D721Med (cell line): ENCODE results near the gene L3MBTL1.

Experiments
- DNase-seq: peaks from one replicate; pipeline ENCODE4 v3.0.0; 2011; ENCODE audit warnings: low spot score; ENCODE audit not compliant: insufficient read length
- FAIRE-seq: peaks from 2 replicates; lab custom pipeline; 2011; peaks lifted over from hg19 to GRCh38; lab: Jason Lieb, UNC
- TF ChIP-seq, protein P1 (sequence below): IDR thresholded peaks from 2 replicates; pipeline ENCODE4 v1.5.1; 2012; ENCODE audit warnings: mild to moderate bottlenecking, control low read depth; ENCODE audit not compliant: insufficient read depth; ENCODE audit errors: missing control alignments

The L3MBTL1 gene

DNA sequence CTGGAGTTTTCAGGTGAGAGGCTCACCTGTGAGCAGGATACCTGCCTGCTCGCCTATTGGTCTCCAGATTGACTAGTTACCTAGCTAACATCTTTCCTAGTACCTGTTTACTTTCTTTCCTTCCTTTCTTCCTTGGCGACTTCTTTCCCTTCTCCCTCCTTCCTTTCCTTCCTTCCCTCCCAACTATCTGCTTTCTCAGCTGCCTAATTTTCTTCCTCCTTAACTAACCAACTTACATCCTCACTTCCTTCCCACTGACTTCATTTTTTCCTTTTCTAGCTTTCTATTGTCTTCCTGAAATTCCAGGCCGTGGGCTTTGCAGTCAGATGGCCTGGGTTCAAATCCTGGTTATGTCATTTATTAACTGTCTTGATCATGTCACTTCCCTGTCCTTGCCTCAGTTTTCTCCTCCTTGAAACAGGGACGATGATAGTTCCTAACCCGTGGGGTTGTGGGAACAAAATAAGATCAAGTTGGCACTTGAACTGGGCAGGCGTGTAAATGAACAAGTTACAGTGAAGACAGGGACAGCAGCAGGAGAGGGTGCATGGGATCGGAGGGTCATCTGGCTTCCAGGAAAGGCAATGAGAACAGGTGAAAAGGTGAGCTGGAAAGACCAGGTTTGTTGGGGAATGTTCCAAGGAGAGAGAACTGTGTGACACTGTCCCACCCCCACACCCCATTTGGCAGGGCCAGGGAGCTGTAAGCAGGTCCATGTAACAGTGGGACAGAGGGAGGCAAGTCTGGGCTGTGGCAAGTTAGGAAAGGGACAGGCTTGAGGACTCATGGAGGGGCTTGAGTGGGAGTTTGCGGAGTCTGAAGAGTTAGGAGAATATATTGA is 51.9 kb downstream of the L3MBTL1 start:
- FAIRE-seq (no peak), DNase-seq (no peak)
- TF ChIP-seq, protein P1, sequence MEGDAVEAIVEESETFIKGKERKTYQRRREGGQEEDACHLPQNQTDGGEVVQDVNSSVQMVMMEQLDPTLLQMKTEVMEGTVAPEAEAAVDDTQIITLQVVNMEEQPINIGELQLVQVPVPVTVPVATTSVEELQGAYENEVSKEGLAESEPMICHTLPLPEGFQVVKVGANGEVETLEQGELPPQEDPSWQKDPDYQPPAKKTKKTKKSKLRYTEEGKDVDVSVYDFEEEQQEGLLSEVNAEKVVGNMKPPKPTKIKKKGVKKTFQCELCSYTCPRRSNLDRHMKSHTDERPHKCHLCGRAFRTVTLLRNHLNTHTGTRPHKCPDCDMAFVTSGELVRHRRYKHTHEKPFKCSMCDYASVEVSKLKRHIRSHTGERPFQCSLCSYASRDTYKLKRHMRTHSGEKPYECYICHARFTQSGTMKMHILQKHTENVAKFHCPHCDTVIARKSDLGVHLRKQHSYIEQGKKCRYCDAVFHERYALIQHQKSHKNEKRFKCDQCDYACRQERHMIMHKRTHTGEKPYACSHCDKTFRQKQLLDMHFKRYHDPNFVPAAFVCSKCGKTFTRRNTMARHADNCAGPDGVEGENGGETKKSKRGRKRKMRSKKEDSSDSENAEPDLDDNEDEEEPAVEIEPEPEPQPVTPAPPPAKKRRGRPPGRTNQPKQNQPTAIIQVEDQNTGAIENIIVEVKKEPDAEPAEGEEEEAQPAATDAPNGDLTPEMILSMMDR = no peak

DNA sequence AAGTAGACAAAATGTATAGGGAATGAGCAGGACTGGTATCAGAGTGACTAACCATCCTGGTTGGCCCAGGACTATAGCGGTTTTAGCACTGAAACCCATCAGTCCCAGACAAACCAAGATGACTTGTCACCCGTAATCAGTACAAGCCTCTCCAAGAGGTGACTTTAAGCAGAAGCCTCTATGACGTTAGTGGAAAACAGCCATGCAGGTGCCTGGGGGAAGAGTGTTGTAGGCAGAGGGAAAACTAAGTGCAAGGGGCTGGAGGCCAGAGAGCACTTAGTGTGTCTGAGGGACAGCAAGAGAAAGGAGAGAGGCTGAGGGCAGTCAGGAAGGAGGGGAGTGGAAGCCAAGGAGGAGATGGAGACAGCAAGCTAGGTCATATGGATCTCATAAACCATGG is 53.5 kb downstream of the L3MBTL1 start:
- no peak for DNase-seq
- TF ChIP-seq, protein P1 = no peak
- no peak for FAIRE-seq

DNA sequence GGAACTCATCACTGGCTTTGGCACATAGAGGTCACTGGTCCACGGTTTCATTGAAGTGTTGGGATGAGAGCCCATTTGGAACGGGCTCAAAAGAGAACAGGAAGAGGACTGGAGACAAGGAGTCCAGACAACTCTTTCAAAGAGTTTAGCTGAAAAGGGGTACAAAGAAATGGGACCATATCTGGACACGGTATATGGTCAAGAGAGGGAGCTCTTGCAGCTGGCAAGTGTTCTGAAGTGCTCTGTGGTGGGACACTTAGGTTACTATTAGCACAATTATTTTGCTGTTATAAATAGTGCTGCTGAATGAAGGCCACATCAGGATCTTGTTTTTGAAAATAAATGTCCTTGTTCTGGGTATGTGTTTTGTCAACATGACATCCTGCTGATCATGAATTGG is 55.9 kb downstream of the L3MBTL1 start:
- TF ChIP-seq, protein P1 = no peak
- DNase-seq = no peak
- no peak for FAIRE-seq

DNA sequence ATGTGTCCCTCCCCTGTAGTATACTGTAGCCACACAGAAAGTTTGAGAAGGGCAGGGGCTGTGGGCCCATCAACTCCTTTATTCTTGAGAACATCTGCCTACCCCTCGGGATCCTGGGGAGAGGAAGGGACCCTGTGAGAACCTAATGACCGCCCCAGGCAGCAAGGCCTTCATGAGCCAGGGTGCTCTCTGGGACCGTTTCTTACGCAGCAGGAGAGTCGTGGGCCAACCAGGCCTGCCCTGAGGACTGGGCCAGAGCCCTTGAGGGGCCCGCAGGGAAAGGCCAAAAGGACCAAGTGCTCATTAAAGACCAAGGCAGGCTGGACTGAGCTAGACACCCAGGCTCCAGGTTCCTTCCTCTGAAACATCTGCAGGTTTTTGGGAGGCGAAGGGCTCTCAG is 56.5 kb downstream of the L3MBTL1 start:
- TF ChIP-seq, protein P1 = no peak
- DNase-seq (no peak), FAIRE-seq (no peak)

DNA sequence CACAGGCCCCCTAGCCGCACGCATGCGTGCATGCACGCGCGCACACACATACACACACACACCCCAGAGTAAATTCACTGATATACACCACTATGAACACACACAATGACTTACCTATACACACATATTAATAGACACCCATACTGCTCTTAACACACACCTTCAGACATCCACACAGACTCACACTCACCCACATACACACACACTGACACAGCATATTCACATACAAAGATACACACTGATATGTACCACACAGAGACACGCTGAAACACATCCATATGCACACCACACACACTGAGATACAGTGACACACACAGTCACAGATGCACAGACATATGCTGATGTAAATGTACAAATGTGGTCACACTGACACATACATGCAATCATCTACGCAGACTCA is 57.0 kb downstream of the L3MBTL1 start:
- no peak for DNase-seq
- FAIRE-seq = no peak
- TF ChIP-seq, protein P1 = no peak

DNA sequence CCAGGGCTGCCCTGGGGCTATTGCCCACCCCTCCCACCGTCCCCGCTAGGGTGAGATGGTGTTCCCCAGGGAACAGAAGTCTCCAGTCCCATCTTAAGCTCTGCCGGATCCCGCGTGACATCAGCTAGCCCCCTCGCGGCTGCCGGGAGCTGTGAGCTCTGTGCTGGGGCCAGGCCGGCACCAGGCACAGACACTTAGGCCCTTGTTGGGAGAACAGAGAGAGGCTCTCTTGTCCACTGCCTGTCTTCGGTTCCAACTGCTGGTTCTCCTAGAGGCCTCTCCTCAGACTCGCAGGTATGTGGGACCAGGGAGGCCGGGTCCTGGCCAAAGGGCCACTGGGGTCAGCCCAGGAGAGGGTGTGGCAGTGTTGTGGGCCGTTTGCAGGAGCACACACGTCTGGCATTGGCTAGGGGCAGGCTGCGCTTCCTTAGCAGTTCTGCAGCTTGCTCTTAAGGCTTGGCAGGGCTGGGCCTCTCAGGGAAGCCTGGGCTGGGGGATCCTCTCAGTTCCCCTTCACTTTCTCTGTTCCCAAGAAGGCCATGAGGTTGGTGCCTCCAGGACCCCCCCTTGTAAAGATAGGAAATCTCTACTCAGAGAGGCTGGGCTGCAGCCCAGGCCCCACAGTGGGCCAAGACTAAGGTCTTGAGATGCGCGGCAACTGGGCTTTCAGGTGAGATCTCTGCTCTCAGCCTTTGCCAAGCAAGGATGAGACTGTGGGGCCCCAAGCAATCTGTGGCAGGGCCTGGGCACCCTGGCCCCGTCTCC is 57.7 kb downstream of the L3MBTL1 start:
- TF ChIP-seq, protein P1 = no peak
- FAIRE-seq = no peak
- no peak for DNase-seq

DNA sequence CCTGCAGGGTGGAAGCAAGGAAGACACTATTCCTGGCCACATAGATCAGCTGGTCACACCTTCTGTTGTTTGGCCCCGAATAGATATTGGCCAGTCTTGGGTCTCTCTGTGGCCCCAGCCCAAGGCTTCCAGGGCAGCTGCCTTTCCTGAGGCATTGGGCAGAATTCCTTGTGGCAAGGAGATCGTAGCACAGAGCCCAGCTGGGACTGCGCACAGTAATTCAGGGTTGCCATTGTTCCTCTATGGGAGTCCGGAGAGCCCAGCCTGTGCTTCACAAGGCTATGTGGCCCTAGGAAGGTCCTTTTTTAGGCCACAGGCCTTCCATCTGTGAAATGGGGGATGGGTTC is 58.2 kb downstream of the L3MBTL1 start:
- TF ChIP-seq, protein P1 = no peak
- no peak for DNase-seq
- FAIRE-seq = no peak
